H1 (cell line): Measurements from ENCODE around the gene KRTAP1-3. TPM values are rescaled to one million over a fixed set of nuclear protein-coding genes. Genes with fewer than 3 reads are reported as not detected.

Source experiments
- CTCF ChIA-PET: fragments of 300-600 bp; sonication (Branson Sonifier 250); formaldehyde crosslinking; loops from one replicate; lab custom pipeline; 2021; ENCODE audit not compliant: partially characterized antibody; lab: Charles Lee
- POLR2A ChIA-PET: fragments of 300-600 bp; sonication (Branson Sonifier 250); formaldehyde crosslinking; loops from one replicate; lab custom pipeline; 2021; ENCODE audit warnings: inconsistent platforms; ENCODE audit not compliant: partially characterized antibody; lab: Charles Lee
- DNase-seq, 2 experiments: peaks; one replicate each; pipeline versions ENCODE4 v3.0.0 to v3.0.0-alpha.2; 2010 to 2022; ENCODE audit warnings: low spot score in 2 of 2, low read depth in 1 of 2, mixed read lengths in 1 of 2
- FAIRE-seq: peaks from 2 replicates; lab custom pipeline; 2011; peaks lifted over from hg19 to GRCh38; lab: Jason Lieb, UNC
- H2AFZ ChIP-seq: 2 replicates; pipeline ENCODE4 v1.8.1; 2012; ENCODE audit warnings: low read length, inconsistent platforms
- H2AK5ac ChIP-seq: 2 replicates; pipeline ENCODE4 v1.6.1; 2013; ENCODE audit warnings: low read depth, low read length
- H2BK120ac ChIP-seq: replicated peaks from 2 replicates; pipeline ENCODE3; 2013; ENCODE audit warnings: low read depth, low read length, inconsistent platforms
- H2BK12ac ChIP-seq: 2 replicates; pipeline ENCODE4 v1.6.1; 2013; ENCODE audit warnings: low read depth, low read length
- H2BK15ac ChIP-seq: 2 replicates; pipeline ENCODE4 v1.6.1; 2013; ENCODE audit warnings: low read length
- H2BK20ac ChIP-seq: 2 replicates; pipeline ENCODE4 v1.6.1; 2013; ENCODE audit warnings: low read length
- H2BK5ac ChIP-seq: 2 replicates; pipeline ENCODE4 v1.6.1; 2013; ENCODE audit warnings: low read depth, low read length
- H3K14ac ChIP-seq: 2 replicates; pipeline ENCODE4 v1.6.1; 2013; ENCODE audit warnings: inconsistent platforms; ENCODE audit not compliant: insufficient read length
- H3K18ac ChIP-seq: 2 replicates; pipeline ENCODE4 v1.6.1; 2013; ENCODE audit warnings: low read length; ENCODE audit errors: extremely low read depth
- H3K23ac ChIP-seq: 2 replicates; pipeline ENCODE4 v1.6.1; 2013; ENCODE audit warnings: inconsistent platforms; ENCODE audit not compliant: insufficient read length
- H3K23me2 ChIP-seq: 2 replicates; pipeline ENCODE4 v1.6.1; 2013; ENCODE audit warnings: low read depth, low read length
- H3K27ac ChIP-seq: 2 replicates; pipeline ENCODE4 v1.6.1; 2011; ENCODE audit warnings: low read depth, low read length, inconsistent platforms
- H3K27me3 ChIP-seq, 4 experiments: replicated peaks in 1 of 4; 1 replicate in 1 of 4; 2 replicates in 3 of 4; pipeline versions ENCODE4 v1.6.1 to v1.8.1; 2011 to 2013; ENCODE audit warnings: low read length in 3 of 4, mild to moderate bottlenecking in 3 of 4, inconsistent platforms in 2 of 4, mixed read lengths in 2 of 4, moderate library complexity in 1 of 4; ENCODE audit not compliant: control insufficient read depth in 3 of 4, insufficient read depth in 3 of 4; ENCODE audit errors: extremely low read depth in 1 of 4
- H3K36me3 ChIP-seq, 4 experiments: 2 replicates each; pipeline versions ENCODE4 v1.6.1 to v1.8.1; 2011 to 2013; ENCODE audit warnings: mild to moderate bottlenecking in 4 of 4, low read length in 3 of 4, moderate library complexity in 2 of 4, control low read depth in 1 of 4, inconsistent platforms in 1 of 4; ENCODE audit not compliant: insufficient read depth in 4 of 4, control insufficient read depth in 2 of 4
- H3K4ac ChIP-seq: replicated peaks from 2 replicates; pipeline ENCODE3; 2013; ENCODE audit warnings: low read length, low read depth, mixed read lengths, inconsistent platforms; ENCODE audit not compliant: insufficient read length
- H3K4me1 ChIP-seq, 4 experiments: replicated peaks in 1 of 4; 1 replicate in 1 of 4; 2 replicates in 3 of 4; pipeline versions ENCODE4 v1.6.1 to v1.8.1; 2011 to 2013; ENCODE audit warnings: low read length in 3 of 4, inconsistent platforms in 2 of 4, mixed read lengths in 1 of 4; ENCODE audit not compliant: insufficient read depth in 4 of 4, control insufficient read depth in 3 of 4
- H3K4me2 ChIP-seq, 2 experiments: 2 replicates each; pipeline versions ENCODE4 v1.6.1 to v1.8.1; 2011 to 2013; ENCODE audit warnings: low read depth in 2 of 2, low read length in 2 of 2, control low read depth in 1 of 2, inconsistent platforms in 1 of 2, mild to moderate bottlenecking in 1 of 2; ENCODE audit not compliant: insufficient read depth in 1 of 2
- H3K4me3 ChIP-seq, 4 experiments: fragments of 200-600, 300-600 bp in 1 of 4; sonication (generic), shearing (Covaris generic), sonication (Bioruptor Twin) in 1 of 4; 2 replicates each; pipeline versions ENCODE4 v1.5.1 to v1.8.1; 2011 to 2016; ENCODE audit warnings: low read length in 4 of 4, low read depth in 3 of 4, control low read depth in 2 of 4, inconsistent platforms in 2 of 4, mild to moderate bottlenecking in 2 of 4, mixed read lengths in 1 of 4, moderate library complexity in 1 of 4; ENCODE audit not compliant: insufficient read depth in 2 of 4; ENCODE audit errors: extremely low read depth in 1 of 4
- H3K56ac ChIP-seq: replicated peaks from 2 replicates; pipeline ENCODE3; 2013; ENCODE audit warnings: low read depth, mild to moderate bottlenecking, mixed read lengths, low read length, inconsistent platforms; ENCODE audit not compliant: insufficient read length
- H3K79me1 ChIP-seq: 2 replicates; pipeline ENCODE4 v1.6.1; 2013; ENCODE audit warnings: low read depth, low read length, control low read depth
- H3K79me2 ChIP-seq, 2 experiments: 2 replicates each; pipeline versions ENCODE4 v1.6.1 to v1.8.1; 2012 to 2013; ENCODE audit warnings: low read length in 2 of 2, mild to moderate bottlenecking in 2 of 2, inconsistent platforms in 1 of 2; ENCODE audit not compliant: insufficient read depth in 2 of 2, control insufficient read depth in 1 of 2
- H3K9ac ChIP-seq, 4 experiments: replicated peaks in 1 of 4; 1 replicate in 1 of 4; 2 replicates in 3 of 4; pipeline versions ENCODE4 v1.6.1 to v1.8.1; 2011 to 2013; ENCODE audit warnings: low read depth in 3 of 4, low read length in 3 of 4, control low read depth in 2 of 4, mild to moderate bottlenecking in 2 of 4, moderate library complexity in 2 of 4, inconsistent platforms in 1 of 4; ENCODE audit errors: extremely low read depth in 1 of 4
- H3K9me3 ChIP-seq, 2 experiments: 2 replicates each; pipeline versions ENCODE4 v1.6.1 to v1.8.1; 2012 to 2013; ENCODE audit warnings: mild to moderate bottlenecking in 2 of 2, moderate library complexity in 2 of 2, control low read depth in 1 of 2, inconsistent platforms in 1 of 2, low read depth in 1 of 2, low read length in 1 of 2, mixed read lengths in 1 of 2; ENCODE audit not compliant: insufficient read depth in 2 of 2
- H4K20me1 ChIP-seq, 2 experiments: replicated peaks in 1 of 2; 2 replicates each; pipeline versions ENCODE3 to v1.8.1; 2011 to 2013; ENCODE audit warnings: inconsistent platforms in 2 of 2, low read length in 2 of 2, mild to moderate bottlenecking in 1 of 2; ENCODE audit not compliant: insufficient read depth in 2 of 2, control insufficient read depth in 1 of 2
- H4K5ac ChIP-seq: 2 replicates; pipeline ENCODE4 v1.6.1; 2013; ENCODE audit warnings: low read length, low read depth, mixed read lengths, inconsistent platforms; ENCODE audit not compliant: insufficient read length
- H4K8ac ChIP-seq: 2 replicates; pipeline ENCODE4 v1.8.0; 2013; ENCODE audit warnings: mild to moderate bottlenecking, moderate library complexity, low read length, inconsistent platforms; ENCODE audit not compliant: insufficient read depth; ENCODE audit errors: extremely low read depth
- H4K91ac ChIP-seq: replicated peaks from 2 replicates; pipeline ENCODE3; 2013; ENCODE audit warnings: low read length, mixed read lengths, inconsistent platforms; ENCODE audit not compliant: insufficient read length
- ATF3 ChIP-seq: IDR thresholded peaks from 2 replicates; pipeline ENCODE4 v1.6.1; 2011; ENCODE audit warnings: low read depth, mild to moderate bottlenecking, low read length; ENCODE audit not compliant: insufficient read depth
- CEBPB ChIP-seq: IDR thresholded peaks from 2 replicates; pipeline ENCODE4 v1.6.1; 2012; ENCODE audit warnings: low read depth, low read length
- CHD1 ChIP-seq: IDR thresholded peaks from 2 replicates; pipeline ENCODE4 v1.6.1; 2012; ENCODE audit warnings: low read depth, low read length, improper control_type of control experiment
- EGR1 ChIP-seq: IDR thresholded peaks from 2 replicates; pipeline ENCODE4 v1.6.1; 2011; ENCODE audit warnings: low read depth, low read length, borderline replicate concordance
- FOSL1 ChIP-seq: IDR thresholded peaks from 2 replicates; pipeline ENCODE4 v1.6.1; 2011; ENCODE audit warnings: mild to moderate bottlenecking, low read depth, low read length, moderate library complexity; ENCODE audit not compliant: insufficient read depth
- GABPA ChIP-seq: IDR thresholded peaks from 2 replicates; pipeline ENCODE4 v1.6.1; 2011; ENCODE audit warnings: mild to moderate bottlenecking, low read length, moderate library complexity, borderline replicate concordance; ENCODE audit not compliant: insufficient read depth
- POLR2A ChIP-seq, 2 experiments: IDR thresholded peaks; 1 replicate in 1 of 2; 2 replicates in 1 of 2; pipeline ENCODE4 v1.6.1; 2011; ENCODE audit warnings: low read depth in 2 of 2, low read length in 2 of 2, mild to moderate bottlenecking in 2 of 2; ENCODE audit errors: control extremely low read depth in 1 of 2
- POLR2AphosphoS5 ChIP-seq: IDR thresholded peaks from 2 replicates; pipeline ENCODE4 v1.6.1; 2011; ENCODE audit warnings: low read depth, low read length
- SIX5 ChIP-seq: IDR thresholded peaks from 2 replicates; pipeline ENCODE4 v1.6.1; 2011; ENCODE audit warnings: mild to moderate bottlenecking, low read depth, low read length
- SP1 ChIP-seq: IDR thresholded peaks from 2 replicates; pipeline ENCODE4 v1.6.1; 2011; ENCODE audit warnings: low read depth, low read length
- SUZ12 ChIP-seq: fragments of 200-600 bp; sonication (generic); IDR thresholded peaks from 2 replicates; pipeline ENCODE4 v1.6.1; 2012; ENCODE audit warnings: mild to moderate bottlenecking, inconsistent platforms, low read length, moderate library complexity, mixed read lengths
- TEAD4 ChIP-seq: IDR thresholded peaks from 2 replicates; pipeline ENCODE4 v1.6.1; 2012; ENCODE audit warnings: low read depth, low read length, inconsistent platforms, mixed read lengths
- YY1 ChIP-seq: IDR thresholded peaks from 2 replicates; pipeline ENCODE4 v1.6.1; 2011; ENCODE audit warnings: low read depth, mild to moderate bottlenecking, low read length
- WGBS, 2 experiments: shearing (Covaris generic) in 1 of 2; methylation state at CpG; one replicate each; pipeline versions ENCODE4 v1.1.6 to v1.1.7; 2013 to 2015; ENCODE audit warnings: low lambda C conversion rate in 2 of 2, mixed read lengths in 2 of 2, inconsistent platforms in 1 of 2, low coverage in 1 of 2, missing lambda C conversion rate in 1 of 2; ENCODE audit not compliant: insufficient replicate concordance in 2 of 2, insufficient coverage in 1 of 2, insufficient read length in 1 of 2; ENCODE audit errors: extremely low coverage in 1 of 2, missing lambda C conversion rate in 1 of 2; 5-methylcytosine and 5-hydroxymethylcytosine counted together
- polyA plus RNA-seq, 7 experiments: library from polyadenylated mRNA; depleted of rRNA in 3 of 7; stranded (reverse) in 5 of 7; unstranded in 2 of 7; fragments of >200 nt in 5 of 7; fragments of 200-250 nt in 2 of 7; gene quantifications; 1 replicate in 5 of 7; 2 replicates in 1 of 7; 4 replicates in 1 of 7; pipeline versions ENCODE4 v1.2.1 to v1.2.3, GENCODE V29; 2011 to 2013; ENCODE audit warnings: missing spikeins in 2 of 7, mixed read lengths in 2 of 7
- total RNA-seq: library from RNA; stranded (reverse); fragmentation: NEBNext Ultra II Directional; extraction: Animal tissue kit (Norgen Biotek cat#: 25700); gene quantifications from 2 replicates; pipeline ENCODE4 v1.2.1, GENCODE V29; 2021

Gene KRTAP1-3
- total and polyA plus RNA-seq, 2 of the 8 experiments (the other 6 are each of a cell fraction or from before 2014, with no cell fraction given), result not detected

DNA sequence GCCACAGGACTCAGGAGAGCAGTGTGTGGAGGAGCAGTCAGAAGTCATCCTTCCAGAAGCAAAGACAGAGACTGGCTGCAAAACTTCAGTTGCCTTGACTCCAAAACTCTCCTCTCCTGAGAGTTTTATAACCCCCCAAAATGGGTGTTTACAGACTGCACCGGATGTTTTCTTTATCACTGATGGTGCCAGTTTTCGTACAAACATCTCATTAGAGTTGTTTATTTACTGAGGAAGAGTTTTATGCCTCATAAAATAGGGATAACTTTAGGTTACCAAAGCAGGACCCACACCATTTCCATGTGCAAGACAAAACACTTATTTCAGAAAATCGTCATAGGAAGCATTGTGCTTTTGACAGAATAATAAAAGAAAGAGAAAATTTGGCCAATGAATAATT is 50.4 kb downstream of the KRTAP1-3 start, which contains the start of gene KRT40:
TSS of gene KRT40 (minus strand) at position 101 of the 400 bp plus-strand sequence. CDS start at position 48, 53 bp downstream.
- no peaks in the 10 kb centered on the region for H3K23me2 ChIP-seq
- H3K9me3 ChIP-seq, result no peaks in the 10 kb centered on the region; a peak in 1 of 4 replicates
- no peak for TF ChIP-seq ATF3
- no peak for TF ChIP-seq SP1
- TF ChIP-seq EGR1, result no peak
- no peak for TF ChIP-seq GABPA
- TF ChIP-seq CHD1, result no peak
- TF ChIP-seq POLR2A (IDR thresholded peaks at IDR 0.05; ENCODE audit: control extremely low read depth in 1 of 2, low read depth in 2 of 2, low read length in 2 of 2), result no peak
- TF ChIP-seq SUZ12, result no peak
- TF ChIP-seq CEBPB, result no peak
- TF ChIP-seq FOSL1, result no peak
- TF ChIP-seq TEAD4, result no peak
- TF ChIP-seq SIX5, result no peak
- no peak for TF ChIP-seq YY1
- TF ChIP-seq POLR2AphosphoS5, result no peak
- no peak within 1 kb of the TSS for H3K4ac ChIP-seq
- no peak within 1 kb of the TSS for H2BK20ac ChIP-seq
- no peak within 1 kb of the TSS for H3K14ac ChIP-seq
- no peaks in the 10 kb centered on the region for H4K20me1 ChIP-seq
- H3K23ac ChIP-seq, result no peak within 1 kb of the TSS
- no peak within 1 kb of the TSS for H3K27ac ChIP-seq
- H2BK12ac ChIP-seq, result no peak within 1 kb of the TSS
- no peak within 1 kb of the TSS for H3K4me3 ChIP-seq
- H3K79me1 ChIP-seq, result no peaks in the 10 kb centered on the region
- peaks cover 0 to 1% (median 0%) of the 10 kb centered on the region in 4 experiments; a peak in 1 of 7 replicates for H3K27me3 ChIP-seq
- peak within 1 kb of the TSS; percentile 34; the same call in 1 of the 2 replicates for H2AFZ ChIP-seq
- H3K4me1 ChIP-seq, result peaks cover 3 to 8% (median 6%) of the 10 kb centered on the region in 4 experiments; a peak in 4 of 7 replicates
- H2BK120ac ChIP-seq, result no peak within 1 kb of the TSS
- no peak within 1 kb of the TSS for H2BK5ac ChIP-seq
- no peak within 1 kb of the TSS for H3K18ac ChIP-seq
- no peak within 1 kb of the TSS for H3K9ac ChIP-seq
- H4K91ac ChIP-seq, result no peak within 1 kb of the TSS
- no peak within 1 kb of the TSS for H3K56ac ChIP-seq
- CTCF ChIA-PET, result no interaction called here
- no peaks in the 10 kb centered on the region for H3K36me3 ChIP-seq
- no peak for DNase-seq
- H2BK15ac ChIP-seq, result no peak within 1 kb of the TSS
- H3K79me2 ChIP-seq, result no peaks in the 10 kb centered on the region
- no peak within 1 kb of the TSS for H4K5ac ChIP-seq
- POLR2A ChIA-PET, result no interaction called here
- 91% methylated on average over 3 of the region's 3 CpGs; no CpG with 5 or more reads in 1 of the 2 experiments for WGBS, 2 experiments
- no peak within 1 kb of the TSS for H4K8ac ChIP-seq
- H3K4me2 ChIP-seq, result no peak within 1 kb of the TSS
- FAIRE-seq, result no peak
- H2AK5ac ChIP-seq, result no peak within 1 kb of the TSS
